SK-N-MC (cell line): ENCODE data around the gene ZNF622.

ENCODE experiments used
- EZH2 ChIP-seq: fragments of 200-600 bp; sonication (generic); IDR thresholded peaks from one replicate; pipeline ENCODE4 v1.6.1; 2017; ENCODE audit warnings: antibody characterized with exemption
- FOXP2 ChIP-seq: optimal IDR thresholded peaks from 2 replicates; pipeline ENCODE3; 2011; ENCODE audit warnings: mild to moderate bottlenecking, moderate library complexity; ENCODE audit not compliant: insufficient read depth; ENCODE audit errors: extremely low read length, control extremely low read depth
- POLR2AphosphoS5 ChIP-seq: IDR thresholded peaks from 2 replicates; pipeline ENCODE4 v1.6.1; 2012; ENCODE audit warnings: mild to moderate bottlenecking, low read depth, low read length, borderline replicate concordance

GRCh38 chr5:16418471-16418922 lies 47.1 kb downstream of the ZNF622 start:
- TF ChIP-seq EZH2 = no peak
- no peak for TF ChIP-seq POLR2AphosphoS5
- TF ChIP-seq FOXP2 = no peak
